HepG2 (cell line): ENCODE measurements around the gene KIFC1. TPM values are rescaled to one million over a fixed set of nuclear protein-coding genes. Genes with fewer than 3 reads are reported as not detected.
A peak's percentile ranks its signal among the peaks of the same experiment; 100 is the strongest.

Experiments used
- AHDC1 ChIP-seq: sonication (generic); formaldehyde crosslinking; IDR thresholded peaks from 2 replicates; pipeline ENCODE4 v1.5.1; 2020; ENCODE audit warnings: mild to moderate bottlenecking, missing genetic modification reagents, borderline replicate concordance
- AHR ChIP-seq: IDR thresholded peaks from 2 replicates; pipeline ENCODE4 v1.6.1; 2018; ENCODE audit warnings: missing genetic modification reagents, missing compliant biosample characterization
- CREB3 ChIP-seq: sonication (generic); formaldehyde crosslinking; IDR thresholded peaks from 2 replicates; pipeline ENCODE4 v1.5.0; 2020; ENCODE audit warnings: missing genetic modification reagents
- DRAP1 ChIP-seq: IDR thresholded peaks from 2 replicates; pipeline ENCODE4 v1.6.1; 2016; ENCODE audit warnings: missing genetic modification reagents, missing compliant biosample characterization
- MAX ChIP-seq: IDR thresholded peaks from 2 replicates; pipeline ENCODE4 v1.6.1; 2012; ENCODE audit warnings: inconsistent platforms
- PRMT3 ChIP-seq: sonication (generic); formaldehyde crosslinking; IDR thresholded peaks from 2 replicates; pipeline ENCODE4 v1.8.1; 2022; ENCODE audit warnings: low read depth, mild to moderate bottlenecking, moderate library complexity, missing genetic modification reagents, borderline replicate concordance
- ZFP62 ChIP-seq: sonication (generic); formaldehyde crosslinking; IDR thresholded peaks from 2 replicates; pipeline ENCODE4 v1.4.0; 2020; ENCODE audit warnings: missing genetic modification reagents
- ZHX2 ChIP-seq, 2 experiments: sonication (generic) in 1 of 2; formaldehyde crosslinking in 1 of 2; IDR thresholded peaks; 2 replicates each; pipeline versions ENCODE4 v1.6.1 to v1.9.0; 2014 to 2022; ENCODE audit warnings: antibody characterized with exemption in 1 of 2, borderline replicate concordance in 1 of 2, inconsistent platforms in 1 of 2, low read depth in 1 of 2, missing genetic modification reagents in 1 of 2
- ZNF136 ChIP-seq: sonication (generic); formaldehyde crosslinking; IDR thresholded peaks from 2 replicates; pipeline ENCODE4 v1.8.1; 2022; ENCODE audit warnings: low read depth, mild to moderate bottlenecking, moderate library complexity, missing genetic modification reagents
- ZNF552 ChIP-seq: sonication (generic); formaldehyde crosslinking; IDR thresholded peaks from 2 replicates; pipeline ENCODE4 v1.9.0; 2022; ENCODE audit warnings: missing genetic modification reagents, mild to moderate bottlenecking, borderline replicate concordance
- ZUFSP ChIP-seq: sonication (generic); formaldehyde crosslinking; IDR thresholded peaks from 2 replicates; pipeline ENCODE4 v1.9.0; 2021; ENCODE audit warnings: missing genetic modification reagents, mild to moderate bottlenecking, borderline replicate concordance
- polyA plus RNA-seq, 8 experiments: library from polyadenylated mRNA; depleted of rRNA in 3 of 8; stranded (reverse) in 7 of 8; unstranded in 1 of 8; fragments of >200 nt; fragmentation: Illumina TruSeq in 4 of 8; extraction: Trizol in 4 of 8; gene quantifications; 2 replicates each; pipeline versions ENCODE4 v1.2.1 to v1.2.3, GENCODE V29; 2011 to 2016; ENCODE audit warnings: low read depth in 4 of 8, missing spikeins in 1 of 8, mixed read lengths in 1 of 8; ENCODE audit not compliant: insufficient read depth in 1 of 8
- total RNA-seq, 5 experiments: library from RNA; depleted of rRNA; stranded (reverse); fragments of >200 nt; fragmentation: Illumina TruSeq; extraction: Trizol; gene quantifications; 2 replicates each; pipeline ENCODE4 v1.2.3, GENCODE V29; 2016; ENCODE audit warnings: low read depth in 1 of 5

KIFC1 gene
- total and polyA plus RNA-seq, 2 of the 13 experiments (the other 11 are each of a cell fraction or from before 2014, with no cell fraction given): 25.0 to 45.5 TPM

GRCh38 chr6:33417903-33418689 is 26.5 kb downstream of the KIFC1 start, which contains the start of gene CUTA (continued):
- TF ChIP-seq ZNF136 (peak; percentile 83; the same call in 1 of the 2 replicates), ZNF552 (CRISPR knock-in tag) (no peak), AHR (peak; percentile 70; the same call in 1 of the 2 replicates), ZHX2 (IDR thresholded peaks at IDR 0.05; ENCODE audit: low read depth) (peak; percentile 34), ZHX2 (CRISPR knock-in tag; IDR thresholded peaks at IDR 0.05; ENCODE audit: borderline replicate concordance) (0 out of 2 replicates have a peak, but pooled peaks have one; percentile 34), PRMT3 (CRISPR knock-in tag) (no peak; the same call in 1 of the 2 replicates), ZFP62 (CRISPR knock-in tag) (no peak), AHDC1 (CRISPR knock-in tag) (peak; percentile 40; the same call in 1 of the 2 replicates), ZUFSP (CRISPR knock-in tag) (no peak), DRAP1 (CRISPR knock-in tag) (peak; percentile 84), CREB3 (CRISPR knock-in tag) (peak; percentile 95), MAX (peak; percentile 99)
